CD4-positive, alpha-beta memory T cell (primary cell): ENCODE data around the gene GOLGA6L1. TPM values are rescaled to one million over a fixed set of nuclear protein-coding genes. Genes with fewer than 3 reads are reported as not detected.
"Not testable (repeated sequence)": the region's sequence is repeated elsewhere in the genome, so short reads cannot be mapped to it uniquely, and the experiment has no call there.

Source experiments
- CTCF ChIA-PET: fragments of 350-600 bp; sonication (Branson Sonifier 250); formaldehyde crosslinking; loops from one replicate; lab custom pipeline; 2021; ENCODE audit warnings: inconsistent platforms; ENCODE audit not compliant: partially characterized antibody; lab: Charles Lee
- POLR2A ChIA-PET: fragments of 350-600 bp; sonication (Branson Sonifier 250); formaldehyde crosslinking; loops from one replicate; lab custom pipeline; 2021; ENCODE audit not compliant: partially characterized antibody; lab: Charles Lee
- DNase-seq, 5 donors: peaks; one replicate each; pipeline versions ENCODE4 v3.0.0 to v3.0.0-alpha.2; 2020 to 2022; ENCODE audit warnings: mixed read lengths in 1 of 5
- H3K27ac ChIP-seq: one replicate; pipeline ENCODE4 v1.7.0; 2013; ENCODE audit warnings: low read depth, low read length
- H3K27me3 ChIP-seq: 2 replicates; pipeline ENCODE4 v1.7.0; 2013; ENCODE audit warnings: mild to moderate bottlenecking, low read length, moderate library complexity; ENCODE audit not compliant: insufficient read depth
- H3K36me3 ChIP-seq: 2 replicates; pipeline ENCODE4 v1.7.0; 2013; ENCODE audit warnings: mild to moderate bottlenecking, low read length, moderate library complexity; ENCODE audit not compliant: insufficient read depth
- H3K4me1 ChIP-seq: 2 replicates; pipeline ENCODE4 v1.7.0; 2013; ENCODE audit warnings: mild to moderate bottlenecking, low read length, moderate library complexity; ENCODE audit not compliant: insufficient read depth
- H3K4me3 ChIP-seq, 2 donors: one replicate each; pipeline ENCODE4 v1.7.0; 2013; ENCODE audit warnings: low read length in 2 of 2, mild to moderate bottlenecking in 1 of 2
- H3K9me3 ChIP-seq, 2 donors: one replicate each; pipeline ENCODE4 v1.7.0; 2013; ENCODE audit warnings: low read length in 2 of 2, control low read depth in 1 of 2; ENCODE audit not compliant: control insufficient read depth in 1 of 2
- H3K27ac Mint-ChIP-seq, 7 donors: one replicate each; pipeline ENCODE4 v1.8.0; 2020 to 2021; ENCODE audit warnings: mixed read lengths in 7 of 7, mild to moderate bottlenecking in 6 of 7, inconsistent platforms in 3 of 7, moderate library complexity in 3 of 7
- H3K27me3 Mint-ChIP-seq, 2 donors: one replicate each; pipeline ENCODE4 v1.8.0; 2020 to 2021; ENCODE audit warnings: mixed read lengths in 2 of 2
- H3K36me3 Mint-ChIP-seq, 2 donors: one replicate each; pipeline ENCODE4 v1.8.0; 2020 to 2021; ENCODE audit warnings: mixed read lengths in 2 of 2, inconsistent platforms in 1 of 2, mild to moderate bottlenecking in 1 of 2
- H3K4me1 Mint-ChIP-seq, 4 donors: one replicate each; pipeline ENCODE4 v1.8.0; 2020 to 2021; ENCODE audit warnings: mixed read lengths in 4 of 4, mild to moderate bottlenecking in 1 of 4
- H3K4me3 Mint-ChIP-seq, 8 donors: one replicate each; pipeline ENCODE4 v1.8.0; 2020 to 2021; ENCODE audit warnings: mixed read lengths in 8 of 8, mild to moderate bottlenecking in 7 of 8, moderate library complexity in 6 of 8, inconsistent platforms in 3 of 8
- H3K9me3 Mint-ChIP-seq, 8 donors: one replicate each; pipeline ENCODE4 v1.8.0; 2020 to 2021; ENCODE audit warnings: mixed read lengths in 8 of 8, mild to moderate bottlenecking in 5 of 8, inconsistent platforms in 3 of 8, moderate library complexity in 1 of 8
- intact Hi-C: fragments of 100-400 bp; cut with micrococcal nuclease; formaldehyde crosslinking; loops from one replicate; pipeline ENCODE4 v1.15.1; 2023
- polyA plus RNA-seq, 2 donors: library from polyadenylated mRNA; unstranded; fragments of 300-500 nt; fragmentation: Illumina TruSeq; gene quantifications; one replicate each; pipeline ENCODE4 v1.2.3, GENCODE V29; 2021
- total RNA-seq, 2 experiments: library from RNA; stranded (reverse); gene quantifications; one replicate each; pipeline ENCODE4 v1.2.3, GENCODE V29; 2021

Gene GOLGA6L1, protein sequence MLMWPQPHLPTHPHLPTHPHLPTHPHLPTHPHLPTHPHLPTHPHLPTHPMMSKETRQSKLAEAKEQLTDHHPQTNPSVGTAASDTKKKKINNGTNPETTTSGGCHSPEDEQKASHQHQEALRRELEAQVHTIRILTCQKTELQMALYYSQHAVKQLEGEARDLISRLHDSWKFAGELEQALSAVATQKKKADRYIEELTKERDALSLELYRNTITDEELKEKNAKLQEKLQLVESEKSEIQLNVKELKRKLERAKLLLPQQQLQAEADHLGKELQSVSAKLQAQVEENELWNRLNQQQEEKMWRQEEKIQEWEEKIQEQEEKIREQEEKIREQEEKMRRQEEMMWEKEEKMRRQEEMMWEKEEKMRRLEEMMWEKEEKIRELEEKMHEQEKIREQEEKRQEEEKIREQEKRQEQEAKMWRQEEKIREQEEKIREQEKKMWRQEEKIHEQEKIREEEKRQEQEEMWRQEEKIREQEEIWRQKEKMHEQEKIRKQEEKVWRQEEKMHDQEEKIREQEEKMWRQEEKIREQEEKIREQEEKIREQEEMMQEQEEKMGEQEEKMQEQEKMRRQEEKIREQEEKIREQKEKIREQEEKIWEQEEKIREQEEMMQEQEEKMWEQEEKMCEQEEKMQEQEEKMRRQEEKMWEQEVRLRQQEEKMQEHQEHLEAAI
- not detected for total RNA-seq
- not detected for polyA plus RNA-seq

DNA sequence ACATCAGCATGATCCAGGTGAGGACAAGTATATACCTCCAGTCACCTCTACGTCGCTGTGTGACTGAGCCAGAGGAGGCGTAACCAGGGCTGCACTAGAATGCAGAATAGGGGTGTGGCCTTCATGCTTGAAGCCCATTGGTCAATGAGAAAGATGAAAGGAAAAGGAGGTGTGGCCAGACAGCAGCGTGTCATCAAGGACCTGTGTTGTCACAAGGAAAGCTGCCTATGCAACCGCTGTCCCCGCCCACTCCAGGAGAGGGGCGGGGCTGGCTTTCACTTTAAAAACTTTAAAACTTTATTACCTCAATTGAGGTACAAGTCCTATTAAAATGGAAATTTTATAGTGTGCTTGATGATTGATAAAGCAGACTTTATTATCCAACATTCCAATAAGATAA is at the start of gene GOLGA6L1:
GOLGA6L1 (minus strand) TSS at position 101 of the 400 bp plus-strand sequence; CDS start at position 10, 91 bp downstream.
- H3K4me3 ChIP-seq, DNase-seq, H3K27ac ChIP-seq, H3K36me3 Mint-ChIP-seq, H3K4me3 Mint-ChIP-seq, CTCF ChIA-PET, H3K4me1 ChIP-seq, H3K27ac Mint-ChIP-seq, H3K4me1 Mint-ChIP-seq, H3K27me3 ChIP-seq, H3K36me3 ChIP-seq, intact Hi-C loops, H3K9me3 ChIP-seq, H3K27me3 Mint-ChIP-seq, H3K9me3 Mint-ChIP-seq, POLR2A ChIA-PET: not testable (repeated sequence)

DNA sequence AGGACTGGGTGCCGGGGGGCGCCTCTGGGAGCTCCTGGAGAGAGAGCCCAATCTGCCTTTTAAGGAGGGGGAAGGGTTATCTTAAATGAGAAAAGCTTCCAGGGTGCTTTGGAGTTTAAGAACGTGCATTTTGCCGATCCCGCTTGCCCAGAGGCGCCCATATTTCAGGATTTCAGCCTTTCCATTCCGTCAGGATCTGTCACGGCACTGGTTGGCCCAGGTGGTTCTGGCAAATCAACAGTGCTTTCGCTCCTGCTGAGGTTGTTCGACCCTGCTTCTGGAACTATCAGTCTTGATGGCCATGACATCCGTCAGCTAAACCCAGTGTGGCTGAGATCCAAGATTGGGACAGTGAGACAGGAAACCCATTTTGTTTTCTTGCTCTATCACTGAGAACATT is 44.6 kb upstream of the GOLGA6L1 start:
- H3K36me3 Mint-ChIP-seq, H3K4me1 Mint-ChIP-seq, H3K9me3 Mint-ChIP-seq, H3K27ac ChIP-seq, POLR2A ChIA-PET, DNase-seq, H3K4me3 ChIP-seq, CTCF ChIA-PET, H3K27ac Mint-ChIP-seq, H3K9me3 ChIP-seq, H3K27me3 ChIP-seq, H3K36me3 ChIP-seq, H3K4me1 ChIP-seq, intact Hi-C loops, H3K27me3 Mint-ChIP-seq, H3K4me3 Mint-ChIP-seq: not testable (repeated sequence)

DNA sequence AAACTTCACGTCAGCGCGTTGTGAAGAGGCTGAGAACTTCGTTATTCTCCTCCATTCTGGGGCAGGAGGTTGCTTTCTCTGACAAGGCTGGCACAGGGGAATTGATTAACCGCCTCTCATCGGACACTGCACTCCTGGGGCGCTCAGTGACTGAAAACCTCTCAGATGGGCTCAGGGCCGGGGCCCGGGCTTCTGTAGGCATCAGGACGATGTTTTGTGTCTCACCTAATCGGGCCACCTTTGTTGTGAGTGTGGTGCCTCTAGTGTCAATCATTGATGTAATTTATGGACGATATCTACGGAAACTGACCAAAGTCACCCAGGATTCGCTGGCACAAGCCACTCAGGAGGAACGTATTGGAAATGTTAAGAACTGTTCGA is 43.9 kb upstream of the GOLGA6L1 start:
- CTCF ChIA-PET, POLR2A ChIA-PET: not testable (repeated sequence)

DNA sequence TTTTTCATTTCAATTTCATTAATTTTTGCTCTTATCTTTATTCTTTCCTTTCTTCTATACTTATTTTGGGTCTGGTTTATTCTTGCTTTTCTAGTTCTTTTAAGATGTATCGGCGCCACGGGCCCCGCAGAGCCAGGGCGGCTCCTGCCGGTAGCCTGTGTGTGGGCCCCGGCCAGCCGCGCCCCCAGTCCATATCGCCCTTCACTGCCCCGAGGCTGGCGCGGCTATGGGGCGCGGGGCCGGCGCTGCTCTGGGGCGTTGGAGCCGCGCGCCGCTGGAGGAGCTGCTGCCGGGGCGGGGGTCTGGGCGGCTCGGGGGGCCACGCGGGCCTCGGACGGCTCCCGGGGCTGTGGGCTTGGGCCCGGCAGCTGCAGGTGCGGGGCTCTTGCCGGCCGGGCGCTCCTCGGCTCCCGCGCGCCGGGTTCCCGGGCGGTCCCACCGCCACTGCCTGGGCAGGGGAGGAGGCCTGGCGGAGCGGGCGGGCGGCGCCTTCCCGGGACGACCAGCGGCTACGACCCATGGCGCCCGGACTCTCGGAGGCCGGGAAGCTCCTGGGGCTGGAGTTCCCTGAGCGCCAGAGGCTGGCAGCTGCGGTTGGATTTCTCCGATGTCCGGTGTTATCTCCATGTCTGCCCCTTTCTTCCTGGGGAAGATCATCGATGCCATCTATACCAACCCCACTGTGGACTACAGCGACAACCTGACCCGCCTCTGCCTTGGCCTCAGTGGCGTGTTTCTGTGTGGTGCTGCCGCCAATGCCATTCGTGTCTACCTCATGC is 43.3 kb upstream of the GOLGA6L1 start:
- H3K36me3 Mint-ChIP-seq, H3K27me3 ChIP-seq, H3K9me3 ChIP-seq, H3K36me3 ChIP-seq, H3K27ac Mint-ChIP-seq, H3K9me3 Mint-ChIP-seq, H3K4me3 Mint-ChIP-seq, H3K4me3 ChIP-seq, H3K4me1 Mint-ChIP-seq, POLR2A ChIA-PET, CTCF ChIA-PET, DNase-seq, intact Hi-C loops, H3K27ac ChIP-seq, H3K27me3 Mint-ChIP-seq, H3K4me1 ChIP-seq: not testable (repeated sequence)

More for the DNA sequence above, 43.9 kb upstream of the GOLGA6L1 start:
- H3K9me3 ChIP-seq, H3K27ac ChIP-seq, H3K36me3 ChIP-seq, H3K4me3 ChIP-seq, DNase-seq, H3K27me3 Mint-ChIP-seq, H3K36me3 Mint-ChIP-seq, H3K9me3 Mint-ChIP-seq, H3K4me1 Mint-ChIP-seq, H3K4me1 ChIP-seq, H3K4me3 Mint-ChIP-seq, H3K27ac Mint-ChIP-seq, H3K27me3 ChIP-seq, intact Hi-C loops: not testable (repeated sequence)

DNA sequence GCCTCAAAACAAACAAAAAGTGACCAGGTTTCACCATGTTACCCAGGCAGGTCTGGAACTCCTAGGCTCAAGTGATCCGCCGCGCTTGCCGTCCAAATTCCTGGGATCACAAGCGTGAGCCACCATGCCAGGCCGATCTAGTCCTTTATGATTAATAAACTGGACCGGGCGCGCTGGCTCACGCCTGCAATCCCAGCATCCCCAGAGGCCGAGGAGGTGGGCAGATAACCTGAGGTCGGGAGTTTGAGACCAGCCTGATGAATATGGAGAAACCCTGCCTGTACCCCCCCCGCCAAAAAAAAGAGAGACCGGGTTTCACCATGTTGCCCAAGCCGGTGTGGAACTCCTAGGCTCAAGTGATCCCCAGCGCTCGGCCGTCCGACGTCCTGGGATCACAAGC is 40.1 kb upstream of the GOLGA6L1 start:
- DNase-seq, H3K4me3 Mint-ChIP-seq, H3K27ac Mint-ChIP-seq, H3K4me3 ChIP-seq, H3K36me3 Mint-ChIP-seq, H3K27ac ChIP-seq, H3K9me3 Mint-ChIP-seq, H3K9me3 ChIP-seq, H3K4me1 ChIP-seq, H3K36me3 ChIP-seq, H3K27me3 ChIP-seq, POLR2A ChIA-PET, H3K4me1 Mint-ChIP-seq, H3K27me3 Mint-ChIP-seq, CTCF ChIA-PET, intact Hi-C loops: not testable (repeated sequence)

DNA sequence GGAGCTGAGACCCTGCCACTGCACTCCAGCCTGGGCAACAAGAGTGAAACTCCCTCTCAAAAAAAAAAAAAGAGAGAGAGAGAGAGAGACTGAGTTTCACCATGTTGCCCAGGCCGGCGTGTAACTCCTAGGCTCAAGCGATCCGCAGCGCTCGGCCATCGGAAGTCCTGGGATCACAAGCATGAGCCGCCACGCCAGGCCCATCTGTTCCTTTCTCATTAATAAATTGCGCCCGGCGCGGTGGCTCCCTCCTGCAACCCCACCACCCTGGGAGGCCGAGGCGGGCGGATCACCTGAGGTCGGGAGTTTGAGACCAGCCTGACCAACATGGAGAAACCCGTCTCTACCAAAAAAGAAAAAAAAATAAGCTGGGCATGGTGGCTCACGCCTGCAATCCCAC is 39.0 kb upstream of the GOLGA6L1 start:
- H3K4me1 ChIP-seq, H3K36me3 ChIP-seq, H3K27me3 Mint-ChIP-seq, H3K4me3 Mint-ChIP-seq, H3K36me3 Mint-ChIP-seq, H3K27me3 ChIP-seq, H3K9me3 Mint-ChIP-seq, CTCF ChIA-PET, H3K9me3 ChIP-seq, H3K4me3 ChIP-seq, H3K27ac ChIP-seq, H3K4me1 Mint-ChIP-seq, DNase-seq, POLR2A ChIA-PET, intact Hi-C loops, H3K27ac Mint-ChIP-seq: not testable (repeated sequence)

DNA sequence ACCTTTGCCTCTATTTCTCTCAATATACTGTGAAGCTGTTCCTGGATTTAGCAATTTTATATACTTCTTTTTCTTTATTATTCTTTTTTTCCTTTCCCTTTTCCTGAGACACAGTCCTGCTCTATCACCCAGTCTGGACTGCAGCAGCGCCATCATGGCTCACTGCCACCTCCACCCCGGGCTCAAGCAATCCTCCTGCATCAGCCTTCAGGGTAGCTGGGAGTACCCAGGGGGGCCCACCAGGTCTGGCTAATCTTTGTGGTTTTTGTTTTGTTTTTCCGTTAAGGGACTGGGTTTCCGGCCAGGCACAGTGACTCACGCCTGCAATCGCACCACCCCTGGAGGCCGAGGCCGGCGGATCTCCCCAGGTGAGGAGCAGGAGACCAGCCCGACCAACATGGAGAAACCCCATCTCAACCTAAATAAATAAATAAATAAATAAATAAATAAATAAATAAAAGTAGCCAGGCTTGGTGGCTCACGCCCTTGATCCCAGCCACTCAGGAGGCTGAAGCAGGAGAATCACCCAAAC is 38.1 kb upstream of the GOLGA6L1 start:
- H3K4me1 Mint-ChIP-seq, POLR2A ChIA-PET, H3K27ac ChIP-seq, H3K9me3 ChIP-seq, H3K9me3 Mint-ChIP-seq, intact Hi-C loops, DNase-seq, H3K36me3 Mint-ChIP-seq, CTCF ChIA-PET, H3K27me3 Mint-ChIP-seq, H3K27ac Mint-ChIP-seq, H3K4me3 ChIP-seq, H3K4me3 Mint-ChIP-seq, H3K36me3 ChIP-seq, H3K4me1 ChIP-seq, H3K27me3 ChIP-seq: not testable (repeated sequence)
